Heart left ventricle (tissue), 13 donors: ENCODE data around the gene SYT3.
A peak's percentile ranks its signal among the peaks of the same experiment; 100 is the strongest.

ENCODE experiments used
- POLR2A ChIP-seq, 2 donors: fragments of 450-650 bp; IDR thresholded peaks; one replicate each; pipeline ENCODE4 v1.6.1; 2017; ENCODE audit warnings: antibody characterized with exemption in 2 of 2, mild to moderate bottlenecking in 2 of 2, moderate library complexity in 2 of 2
- TF ChIP-seq, protein P1 (sequence below), 12 donors: fragments of 200-600 bp; sonication (generic) in 4 of 12; IDR thresholded peaks; one replicate each; pipeline versions ENCODE4 v1.5.0 to v1.8.0; 2018 to 2022; ENCODE audit warnings: antibody characterized with exemption in 12 of 12, mild to moderate bottlenecking in 5 of 12
- donor health status: ischemic (EF 13 %, LVEDD 7.1; RV severe dilation, severe dysfunction).
- donor health status: DM: no; HTN: yes; CAD: no.
- donor health status: DM: no; HTN: no; CAD: no.
- donor health status: ischemic (EF 25% LVEDD 6.9; RV normal size, moderate dysfunction).
- donor health status: ischemic (EF 25% LVEDD 5.7; RV mildly dilated, moderate dysfunction).
- donor health status: ischemic (EF 35%, LVEDD 5.7; RV mildly dilated, moderate dysfunction).
- donor health status: nonischemic (EF 11% LVEDD 7.7; RV severe dilation, severe dysfunction).
- donor health status: DM: yes; HTN: yes; CAD: no.
- donor health status: PGD.
- donor health status: ischemic (EF 29% LVEDD 5.4; RV normal size, mild dysfunction).
- donor health status: nonischemic (EF 23%, LVEDD 6.1; RV moderate dilation, normal function).

DNA sequence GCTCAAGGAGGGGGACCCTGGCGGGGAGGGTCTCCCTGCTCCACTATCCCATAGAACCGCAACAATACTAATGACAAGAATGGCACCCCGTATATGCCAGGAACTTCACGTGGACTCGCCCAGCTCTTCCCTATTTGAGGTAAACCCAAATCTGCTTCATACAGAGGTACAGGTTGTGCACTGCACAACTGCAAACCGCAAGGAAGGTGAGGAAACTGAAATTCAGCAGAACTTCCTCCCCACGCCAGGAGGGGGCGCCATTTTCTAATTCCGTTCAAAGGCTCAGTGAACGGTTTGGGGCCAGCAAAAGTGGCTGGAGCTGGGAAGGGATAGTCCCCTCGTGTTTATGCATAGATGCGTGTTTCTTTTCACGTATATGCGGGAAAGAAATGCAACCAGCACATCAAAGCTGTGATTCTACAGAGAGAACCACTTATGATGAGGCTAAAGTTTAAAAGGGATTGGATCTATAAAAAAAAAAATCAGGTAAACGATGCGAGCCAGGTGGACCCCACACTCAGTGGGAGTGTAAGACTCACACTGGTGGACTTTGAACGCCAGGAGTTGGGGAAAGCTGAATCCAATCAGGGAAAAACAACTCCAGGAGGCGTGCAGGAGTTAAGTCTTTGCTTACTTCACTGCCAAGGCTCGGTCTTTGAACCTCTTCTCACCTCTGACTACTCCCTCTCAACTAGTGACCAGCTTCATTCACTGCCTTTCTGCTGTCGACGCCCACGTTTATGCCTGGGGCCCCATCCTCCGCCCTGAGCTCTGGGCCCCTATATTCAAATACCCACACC, 29.8 kb upstream of the SYT3 start:
- TF ChIP-seq, protein P1, sequence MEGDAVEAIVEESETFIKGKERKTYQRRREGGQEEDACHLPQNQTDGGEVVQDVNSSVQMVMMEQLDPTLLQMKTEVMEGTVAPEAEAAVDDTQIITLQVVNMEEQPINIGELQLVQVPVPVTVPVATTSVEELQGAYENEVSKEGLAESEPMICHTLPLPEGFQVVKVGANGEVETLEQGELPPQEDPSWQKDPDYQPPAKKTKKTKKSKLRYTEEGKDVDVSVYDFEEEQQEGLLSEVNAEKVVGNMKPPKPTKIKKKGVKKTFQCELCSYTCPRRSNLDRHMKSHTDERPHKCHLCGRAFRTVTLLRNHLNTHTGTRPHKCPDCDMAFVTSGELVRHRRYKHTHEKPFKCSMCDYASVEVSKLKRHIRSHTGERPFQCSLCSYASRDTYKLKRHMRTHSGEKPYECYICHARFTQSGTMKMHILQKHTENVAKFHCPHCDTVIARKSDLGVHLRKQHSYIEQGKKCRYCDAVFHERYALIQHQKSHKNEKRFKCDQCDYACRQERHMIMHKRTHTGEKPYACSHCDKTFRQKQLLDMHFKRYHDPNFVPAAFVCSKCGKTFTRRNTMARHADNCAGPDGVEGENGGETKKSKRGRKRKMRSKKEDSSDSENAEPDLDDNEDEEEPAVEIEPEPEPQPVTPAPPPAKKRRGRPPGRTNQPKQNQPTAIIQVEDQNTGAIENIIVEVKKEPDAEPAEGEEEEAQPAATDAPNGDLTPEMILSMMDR (IDR thresholded peaks at IDR 0.05), result peak; percentile 45 to 71 (median 68)
- TF ChIP-seq POLR2A (IDR thresholded peaks at IDR 0.05), result no peak
